ENCODE results near the gene IGFN1. TPM values are rescaled to one million over a fixed set of nuclear protein-coding genes. Genes with fewer than 3 reads are reported as not detected.

Gene IGFN1
- total RNA-seq, 2 donors from 2014 or later, result 0.12 to 0.16 TPM

DNA sequence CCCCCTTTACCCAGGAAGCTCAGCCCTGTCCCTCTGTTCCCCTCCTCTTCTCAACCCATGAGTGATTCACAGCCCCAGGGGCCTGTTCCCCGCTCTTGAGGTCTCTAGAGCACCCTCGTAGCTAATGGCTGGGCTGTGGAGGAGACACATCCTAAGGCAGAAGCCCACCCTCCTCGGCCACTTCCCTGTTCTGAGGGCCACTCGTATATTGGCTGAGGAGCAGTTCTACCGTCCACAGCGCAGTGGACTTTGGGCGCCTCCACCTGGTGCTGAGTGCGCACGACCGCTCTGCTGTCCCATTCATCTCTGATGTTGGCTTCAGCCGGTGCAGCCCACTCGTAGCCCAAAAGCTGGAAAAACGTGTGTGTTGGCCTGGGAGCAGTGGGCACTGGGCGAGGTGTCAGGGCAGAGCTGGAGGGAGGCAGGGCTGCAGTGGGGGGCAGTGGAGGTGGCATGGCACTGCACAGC, 68.2 kb downstream of the IGFN1 start:
- Histone ChIP-seq H3K9me3 (no peaks in the 10 kb centered on the region), H3K9ac (ENCODE audit: low read depth in 2 of 2, low read length in 2 of 2) (no peak overlapping the region), H3K4me1 (peaks cover 3% of the 10 kb centered on the region), H3K27ac (no peak overlapping the region), H3K36me3 (no peaks in the 10 kb centered on the region), H3K4me3 (no peak overlapping the region), H3K27me3 (no peaks in the 10 kb centered on the region)
- no peak for DNase-seq
- TF ChIP-seq CTCF (IDR thresholded peaks at IDR 0.05), result no peak
- intact Hi-C loops (cut with DNase I), result no loop called here

- H3K27ac ChIP-seq, result peak overlapping the region; percentile 3
- intact Hi-C loops (cut with DNase I), result no loop called here
- no peaks in the 10 kb centered on the region for H3K27me3 ChIP-seq
- no peak for TF ChIP-seq CTCF (IDR thresholded peaks at IDR 0.05)
- H3K36me3 ChIP-seq, result no peaks in the 10 kb centered on the region
- peaks cover 3% of the 10 kb centered on the region for H3K4me1 ChIP-seq
- H3K9me3 ChIP-seq, result no peaks in the 10 kb centered on the region
- H3K4me3 ChIP-seq, result peak overlapping the region; percentile 17
- peak; percentile 53 for DNase-seq
- H3K9ac ChIP-seq (ENCODE audit: low read depth in 2 of 2, low read length in 2 of 2), result peak overlapping the region in 1 of 2 donors; percentile 12
Measured at GRCh38 chr1:201259476-201260235, 69.0 kb downstream of the IGFN1 start.

GRCh38 chr1:201260236-201260590, 69.6 kb downstream of the IGFN1 start:
- H3K27me3 ChIP-seq, result no peaks in the 10 kb centered on the region
- intact Hi-C loops (cut with DNase I), result no loop called here

GRCh38 chr1:201260648-201261311, 70.2 kb downstream of the IGFN1 start:
- Histone ChIP-seq H3K36me3 (no peaks in the 10 kb centered on the region), H3K27me3 (no peaks in the 10 kb centered on the region), H3K9me3 (no peaks in the 10 kb centered on the region), H3K9ac (ENCODE audit: low read depth in 2 of 2, low read length in 2 of 2) (no peak overlapping the region), H3K4me3 (no peak overlapping the region), H3K4me1 (peaks cover 3% of the 10 kb centered on the region), H3K27ac (no peak overlapping the region)
- intact Hi-C loops (cut with DNase I), result no loop called here
- no peak for TF ChIP-seq CTCF (IDR thresholded peaks at IDR 0.05)
- DNase-seq, result no peak

More at GRCh38 chr1:201260236-201260590, 69.6 kb downstream of the IGFN1 start:
- peak overlapping the region; percentile 17 for H3K4me3 ChIP-seq
- no peak overlapping the region for H3K9ac ChIP-seq (ENCODE audit: low read depth in 2 of 2, low read length in 2 of 2)
- no peak for TF ChIP-seq CTCF (IDR thresholded peaks at IDR 0.05)
- no peak for DNase-seq
- no peaks in the 10 kb centered on the region for H3K36me3 ChIP-seq
- H3K27ac ChIP-seq, result peak overlapping the region; percentile 3
- H3K4me1 ChIP-seq, result peaks cover 3% of the 10 kb centered on the region
- H3K9me3 ChIP-seq, result no peaks in the 10 kb centered on the region

- peak; percentile 10 for DNase-seq
- no peak for TF ChIP-seq CTCF (IDR thresholded peaks at IDR 0.05)
- H3K9ac ChIP-seq (ENCODE audit: low read depth in 2 of 2, low read length in 2 of 2), result no peak overlapping the region
Measured at GRCh38 chr1:201261771-201262547, 71.3 kb downstream of the IGFN1 start.

More at GRCh38 chr1:201261771-201262547, 71.3 kb downstream of the IGFN1 start:
- Histone ChIP-seq H3K36me3 (no peaks in the 10 kb centered on the region), H3K27ac (no peak overlapping the region), H3K9me3 (no peaks in the 10 kb centered on the region), H3K4me1 (peaks cover 3% of the 10 kb centered on the region), H3K4me3 (no peak overlapping the region), H3K27me3 (no peaks in the 10 kb centered on the region)
- intact Hi-C loops (cut with DNase I), result no loop called here
